Activated naive CD4-positive, alpha-beta T cell treated with anti-CD3 and anti-CD28 coated beads, Interleukin-2, amount 50 U/mL, for 24 hours (primary cell): Measurements from ENCODE around the gene ELP5.
A peak's percentile ranks its signal among the peaks of the same experiment; 100 is the strongest.
"Not testable (repeated sequence)": the region's sequence is repeated elsewhere in the genome, so short reads cannot be mapped to it uniquely, and the experiment has no call there.

ENCODE experiments used
- H3K27ac Mint-ChIP-seq: one replicate; pipeline ENCODE4 v1.8.0; 2021; ENCODE audit warnings: mild to moderate bottlenecking, mixed read lengths
- H3K27me3 Mint-ChIP-seq: one replicate; pipeline ENCODE4 v1.8.0; 2021; ENCODE audit warnings: mixed read lengths
- H3K36me3 Mint-ChIP-seq: one replicate; pipeline ENCODE4 v1.8.0; 2021; ENCODE audit warnings: mixed read lengths
- H3K4me1 Mint-ChIP-seq: one replicate; pipeline ENCODE4 v1.8.0; 2021; ENCODE audit warnings: mixed read lengths
- H3K4me3 Mint-ChIP-seq: one replicate; pipeline ENCODE4 v1.8.0; 2021; ENCODE audit warnings: mild to moderate bottlenecking, mixed read lengths
- H3K9me3 Mint-ChIP-seq: one replicate; pipeline ENCODE4 v1.8.0; 2021; ENCODE audit warnings: mixed read lengths

ELP5 gene

DNA sequence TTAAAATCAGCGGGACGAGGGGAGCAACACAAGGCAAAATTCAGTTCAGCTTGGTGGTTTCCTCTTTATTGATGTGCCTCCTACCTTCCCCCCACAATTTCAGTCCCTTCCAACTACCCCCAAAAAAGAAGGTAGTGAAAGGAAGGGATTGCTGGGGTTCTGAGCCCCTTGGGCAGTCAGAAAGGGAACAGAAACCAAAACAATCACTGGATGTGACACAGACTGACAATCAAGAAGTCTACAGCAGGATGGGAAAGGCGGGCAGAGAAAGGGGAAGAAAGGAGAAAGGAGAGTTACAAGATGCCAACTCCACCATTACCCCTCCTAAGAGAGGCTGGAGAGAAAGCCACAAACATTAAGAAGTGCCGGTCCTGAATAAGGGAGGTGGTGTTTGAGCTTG, 11.6 kb upstream of the ELP5 start:
- Mint-ChIP-seq H3K4me1 (peaks cover 51% of the 10 kb centered on the region), H3K4me3 (peak overlapping the region; percentile 90)

DNA sequence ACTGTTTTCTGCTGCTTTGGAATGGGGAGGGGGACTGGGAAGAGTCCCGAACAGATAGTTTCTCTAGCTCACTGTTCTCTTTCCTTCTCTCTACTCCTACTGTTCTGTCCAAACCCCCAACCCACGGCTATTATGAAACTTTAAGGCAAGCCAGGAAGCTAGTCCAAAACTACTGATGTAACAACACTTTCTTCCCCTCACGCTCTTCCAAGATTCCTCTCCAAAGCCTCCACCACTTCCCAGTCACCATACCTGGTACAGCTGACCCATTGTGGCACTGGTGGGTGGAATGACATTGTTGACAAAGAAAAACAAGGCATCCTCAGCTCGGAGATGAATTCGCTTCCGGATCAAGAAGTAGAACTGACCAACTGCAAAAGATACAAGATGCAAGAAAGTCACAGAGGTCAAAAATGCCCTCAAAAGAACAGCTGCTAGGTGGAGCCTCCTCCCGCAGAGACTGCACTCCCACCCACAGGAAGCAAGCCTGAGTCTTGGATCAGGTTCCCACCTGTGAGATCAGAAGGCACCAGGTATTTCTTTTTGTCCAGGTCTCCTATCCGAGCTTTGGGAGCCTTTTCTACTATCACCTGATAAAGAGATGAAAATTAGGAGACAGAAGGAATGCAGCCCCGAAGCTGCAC, 10.8 kb upstream of the ELP5 start:
- Mint-ChIP-seq H3K27ac (peak overlapping the region; percentile 98), H3K36me3 (peaks cover 10% of the 10 kb centered on the region), H3K4me1 (peaks cover 43% of the 10 kb centered on the region), H3K4me3 (peak overlapping the region; percentile 90), H3K27me3 (no peaks in the 10 kb centered on the region), H3K9me3 (no peaks in the 10 kb centered on the region)

More for the DNA sequence above, 11.6 kb upstream of the ELP5 start:
- Mint-ChIP-seq H3K9me3 (no peaks in the 10 kb centered on the region), H3K36me3 (peaks cover 10% of the 10 kb centered on the region), H3K27ac (peak overlapping the region; percentile 81), H3K27me3 (no peaks in the 10 kb centered on the region)

DNA sequence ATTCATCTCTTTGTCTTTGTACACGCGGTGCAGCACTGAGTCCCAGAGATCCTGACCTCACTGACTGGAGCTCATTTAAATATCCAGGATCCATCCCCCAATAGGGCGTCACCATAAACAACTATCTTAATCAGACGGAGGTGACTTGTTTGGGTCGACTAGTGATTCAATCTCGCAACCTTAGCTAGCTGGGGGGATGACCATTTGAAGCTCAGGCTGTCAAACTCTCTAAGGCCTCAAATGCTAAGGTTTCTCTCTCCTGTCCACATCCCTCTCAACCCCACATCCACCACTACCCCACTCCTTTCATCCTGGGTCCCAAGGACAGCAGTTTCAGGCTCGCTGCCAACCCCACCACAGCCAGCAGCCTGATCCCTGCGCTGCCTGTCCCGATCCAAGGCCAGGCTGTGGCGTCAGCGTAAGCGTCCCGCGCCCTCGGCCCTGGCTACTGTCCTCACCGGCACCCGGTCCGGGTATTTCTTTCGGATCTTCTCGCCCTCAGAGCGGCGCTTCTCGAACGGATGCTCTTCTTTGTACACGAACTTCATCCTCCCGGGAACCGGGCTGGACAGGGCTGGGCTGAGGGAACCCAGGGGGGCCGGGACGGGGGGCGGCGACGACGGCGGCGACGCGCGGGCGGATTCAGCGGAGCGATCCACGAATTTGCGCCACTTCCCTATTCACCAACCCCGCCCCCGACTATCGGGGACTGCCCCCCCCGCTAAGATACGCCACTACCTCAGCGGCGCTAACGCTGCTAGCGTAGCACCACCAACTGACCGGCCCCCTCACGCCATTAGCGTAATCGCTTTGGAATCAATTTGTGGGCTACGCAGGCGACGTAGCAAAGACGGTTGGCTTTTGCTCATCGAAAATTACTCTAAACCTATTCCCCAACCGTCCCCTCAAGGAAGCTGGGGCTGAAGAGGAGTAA, 10.0 kb upstream of the ELP5 start, which contains the start of gene GABARAP:
GABARAP (minus strand) TSS at position 667 of the 934 bp plus-strand sequence; CDS start at position 548, 119 bp downstream.
- Mint-ChIP-seq H3K36me3 (peaks cover 10% of the 10 kb centered on the region), H3K27ac (peak within 1 kb of the TSS; percentile 98), H3K4me3 (peak within 1 kb of the TSS; percentile 90), H3K9me3 (no peaks in the 10 kb centered on the region), H3K27me3 (no peaks in the 10 kb centered on the region), H3K4me1 (peaks cover 43% of the 10 kb centered on the region)

DNA sequence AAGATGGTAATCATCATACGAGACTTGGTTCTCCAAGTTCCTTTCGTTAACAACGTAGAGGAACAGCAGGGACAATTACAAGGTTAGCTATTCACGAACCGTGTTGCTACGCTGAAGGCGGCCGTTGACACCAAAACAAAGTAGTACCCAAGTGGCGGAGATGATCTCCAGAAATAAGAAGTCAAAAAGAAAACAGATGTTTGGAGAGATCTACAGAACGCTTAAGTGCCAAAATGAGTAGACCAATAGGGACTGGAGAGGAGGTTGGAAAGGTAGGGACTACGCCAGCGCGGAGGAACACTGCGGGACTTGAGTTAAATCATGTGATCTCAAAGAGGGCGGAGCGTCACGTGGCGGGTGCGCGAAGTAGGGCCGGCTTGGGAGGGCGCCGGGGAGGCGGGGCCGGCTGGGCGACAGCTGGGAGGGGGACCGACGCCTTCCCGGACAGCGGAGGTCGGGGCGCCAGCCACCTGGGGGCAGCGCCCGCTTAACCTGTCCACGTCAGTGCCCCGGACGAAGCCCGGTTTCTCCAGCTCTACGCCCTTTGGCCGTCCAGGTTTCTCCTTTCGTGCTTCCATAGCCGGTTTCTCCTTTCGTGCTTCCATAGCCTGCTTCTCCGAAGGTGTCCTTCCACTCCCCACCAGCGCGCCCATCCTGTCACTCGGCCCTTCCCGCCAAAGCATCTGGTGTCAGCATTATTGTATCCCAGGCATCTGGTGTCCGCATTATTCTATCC, 9.1 kb upstream of the ELP5 start:
- Mint-ChIP-seq H3K9me3 (no peaks in the 10 kb centered on the region), H3K36me3 (peaks cover 9% of the 10 kb centered on the region), H3K4me1 (peaks cover 40% of the 10 kb centered on the region), H3K27ac (peak overlapping the region; percentile 98), H3K4me3 (peak overlapping the region; percentile 90), H3K27me3 (no peaks in the 10 kb centered on the region)

DNA sequence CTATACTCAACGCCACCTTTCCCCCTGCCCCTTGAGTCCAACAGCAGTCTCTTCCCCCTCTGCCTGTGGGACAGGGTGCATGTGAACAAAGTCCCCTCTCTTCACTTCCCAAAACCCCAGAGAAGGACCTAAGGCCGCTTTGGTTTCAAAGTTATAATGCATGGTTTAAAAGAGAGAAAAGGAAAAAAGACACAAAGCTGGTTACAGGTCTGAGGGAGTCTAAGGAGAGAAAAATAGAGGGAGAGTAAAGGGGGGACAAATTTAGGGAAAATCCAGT, 8.6 kb upstream of the ELP5 start:
- Mint-ChIP-seq H3K27ac (peak overlapping the region; percentile 95), H3K36me3 (peaks cover 9% of the 10 kb centered on the region)

DNA sequence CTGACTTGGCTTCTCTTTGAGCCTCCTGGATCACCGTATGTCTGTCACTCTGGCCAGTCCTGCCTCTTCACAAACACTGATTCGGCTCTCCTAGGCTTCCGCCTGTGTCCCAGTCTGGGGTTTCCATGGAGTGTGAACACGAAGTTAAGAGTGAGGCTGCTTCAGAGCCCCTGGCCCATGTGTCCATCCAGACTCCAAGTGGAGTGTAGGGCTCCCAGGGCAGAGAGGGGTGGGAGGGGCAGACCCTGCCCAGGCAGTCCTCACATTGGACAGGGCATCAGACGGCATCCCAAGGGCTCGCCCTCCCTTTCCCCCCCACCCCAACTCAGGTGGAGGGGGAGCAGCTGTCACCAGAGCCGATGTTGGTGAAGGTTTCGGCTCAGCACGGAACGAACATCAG, 8.2 kb upstream of the ELP5 start:
- H3K27me3 Mint-ChIP-seq, H3K36me3 Mint-ChIP-seq, H3K4me3 Mint-ChIP-seq, H3K9me3 Mint-ChIP-seq, H3K27ac Mint-ChIP-seq: not testable (repeated sequence)
- peaks cover 45% of the 10 kb centered on the region for H3K4me1 Mint-ChIP-seq

More for the DNA sequence above, 8.6 kb upstream of the ELP5 start:
- H3K27me3 Mint-ChIP-seq = no peaks in the 10 kb centered on the region
- no peaks in the 10 kb centered on the region for H3K9me3 Mint-ChIP-seq
- peaks cover 41% of the 10 kb centered on the region for H3K4me1 Mint-ChIP-seq
- peak overlapping the region; percentile 90 for H3K4me3 Mint-ChIP-seq

DNA sequence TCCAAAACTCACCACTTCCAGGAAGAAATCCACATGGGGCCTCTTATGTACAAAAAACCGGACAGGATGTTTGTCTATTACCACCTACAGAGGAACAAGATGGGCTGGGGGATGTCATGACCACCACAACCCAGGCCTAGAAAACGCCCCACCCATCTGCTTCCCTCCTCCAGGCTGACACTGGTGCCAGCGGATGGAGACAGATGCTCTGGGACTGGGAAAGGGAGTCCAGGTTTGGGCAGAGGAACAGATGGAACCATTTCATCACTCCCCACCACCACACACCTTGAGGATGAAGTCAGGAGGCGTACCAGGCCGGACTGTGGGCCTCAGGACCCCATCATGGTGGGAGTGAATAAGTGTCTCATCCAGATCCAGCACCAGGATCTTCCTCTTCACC, 5.2 kb upstream of the ELP5 start:
- H3K4me3 Mint-ChIP-seq = no peak overlapping the region
- H3K9me3 Mint-ChIP-seq = no peaks in the 10 kb centered on the region
- no peaks in the 10 kb centered on the region for H3K27me3 Mint-ChIP-seq
- H3K4me1 Mint-ChIP-seq = peaks cover 39% of the 10 kb centered on the region
- H3K36me3 Mint-ChIP-seq = peaks cover 3% of the 10 kb centered on the region
- H3K27ac Mint-ChIP-seq = no peak overlapping the region

DNA sequence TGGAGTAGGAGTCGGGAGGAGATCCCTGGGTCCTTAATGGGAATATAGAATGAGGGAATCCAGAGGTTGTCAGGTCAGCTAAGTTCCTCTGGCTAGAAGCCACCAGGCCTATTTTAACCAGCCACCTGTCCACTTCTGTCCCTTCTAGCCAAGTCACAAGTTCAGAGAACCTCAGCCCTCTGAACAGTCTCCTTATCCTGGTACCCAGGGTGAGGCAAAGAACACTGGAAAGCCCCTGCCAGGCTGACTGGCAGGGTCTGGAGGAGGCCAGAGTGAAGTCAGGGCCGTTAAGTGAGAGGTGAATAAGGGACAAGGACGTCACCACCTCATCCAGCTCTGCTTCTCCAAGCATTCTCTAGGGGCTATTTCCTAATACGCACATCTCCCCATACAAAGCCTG, 3.2 kb upstream of the ELP5 start:
- Mint-ChIP-seq H3K36me3 (peaks cover 2% of the 10 kb centered on the region), H3K4me3 (peak overlapping the region; percentile 92), H3K9me3 (no peaks in the 10 kb centered on the region), H3K27me3 (no peaks in the 10 kb centered on the region), H3K27ac (peak overlapping the region; percentile 55), H3K4me1 (peaks cover 36% of the 10 kb centered on the region)

DNA sequence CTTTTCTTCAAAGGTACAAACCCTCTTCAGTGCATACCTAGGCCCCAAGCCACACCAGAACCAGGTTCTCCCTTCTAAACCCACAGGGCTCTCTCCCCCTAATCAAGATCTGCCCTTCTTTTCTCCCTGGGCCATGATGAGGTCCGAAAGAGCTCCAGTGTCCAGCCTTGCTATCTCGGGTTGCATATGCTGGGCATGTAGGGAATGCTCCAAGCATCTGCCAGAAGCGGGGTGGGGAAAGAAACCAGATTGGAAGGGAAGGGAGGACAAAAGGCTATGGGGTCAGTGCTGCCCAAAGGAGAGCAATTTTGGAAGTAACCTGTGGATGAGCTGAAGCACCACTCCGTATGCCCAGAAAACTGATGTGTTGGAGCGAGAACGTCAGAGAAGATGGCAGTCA, 2.8 kb upstream of the ELP5 start:
- no peaks in the 10 kb centered on the region for H3K9me3 Mint-ChIP-seq
- peaks cover 39% of the 10 kb centered on the region for H3K4me1 Mint-ChIP-seq
- H3K4me3 Mint-ChIP-seq = peak overlapping the region; percentile 92
- H3K36me3 Mint-ChIP-seq = peaks cover 4% of the 10 kb centered on the region
- no peaks in the 10 kb centered on the region for H3K27me3 Mint-ChIP-seq
- peak overlapping the region; percentile 53 for H3K27ac Mint-ChIP-seq

DNA sequence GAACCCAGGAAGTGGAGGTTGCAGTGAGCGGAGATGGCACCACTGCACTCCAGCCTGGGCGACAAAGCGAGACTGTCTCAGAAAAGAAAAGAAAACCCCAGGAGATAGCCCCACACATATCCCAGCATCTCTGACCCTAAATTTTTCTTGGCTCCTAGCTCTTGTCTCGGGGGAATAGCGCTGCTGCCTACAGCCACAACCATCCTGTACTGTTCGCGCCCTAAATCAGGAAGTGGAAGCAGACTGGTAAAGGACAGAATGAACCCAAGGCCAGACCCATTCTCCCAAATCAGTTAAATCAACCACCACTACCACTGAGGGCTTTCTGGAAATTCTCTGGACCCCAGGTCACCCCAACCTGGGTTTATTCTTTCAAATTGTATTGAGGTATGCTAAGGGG, 2.2 kb upstream of the ELP5 start:
- no peaks in the 10 kb centered on the region for H3K9me3 Mint-ChIP-seq
- H3K4me3 Mint-ChIP-seq = peak overlapping the region; percentile 92
- no peaks in the 10 kb centered on the region for H3K27me3 Mint-ChIP-seq
- peaks cover 6% of the 10 kb centered on the region for H3K36me3 Mint-ChIP-seq
- peak overlapping the region; percentile 59 for H3K27ac Mint-ChIP-seq
- H3K4me1 Mint-ChIP-seq = peaks cover 43% of the 10 kb centered on the region

DNA sequence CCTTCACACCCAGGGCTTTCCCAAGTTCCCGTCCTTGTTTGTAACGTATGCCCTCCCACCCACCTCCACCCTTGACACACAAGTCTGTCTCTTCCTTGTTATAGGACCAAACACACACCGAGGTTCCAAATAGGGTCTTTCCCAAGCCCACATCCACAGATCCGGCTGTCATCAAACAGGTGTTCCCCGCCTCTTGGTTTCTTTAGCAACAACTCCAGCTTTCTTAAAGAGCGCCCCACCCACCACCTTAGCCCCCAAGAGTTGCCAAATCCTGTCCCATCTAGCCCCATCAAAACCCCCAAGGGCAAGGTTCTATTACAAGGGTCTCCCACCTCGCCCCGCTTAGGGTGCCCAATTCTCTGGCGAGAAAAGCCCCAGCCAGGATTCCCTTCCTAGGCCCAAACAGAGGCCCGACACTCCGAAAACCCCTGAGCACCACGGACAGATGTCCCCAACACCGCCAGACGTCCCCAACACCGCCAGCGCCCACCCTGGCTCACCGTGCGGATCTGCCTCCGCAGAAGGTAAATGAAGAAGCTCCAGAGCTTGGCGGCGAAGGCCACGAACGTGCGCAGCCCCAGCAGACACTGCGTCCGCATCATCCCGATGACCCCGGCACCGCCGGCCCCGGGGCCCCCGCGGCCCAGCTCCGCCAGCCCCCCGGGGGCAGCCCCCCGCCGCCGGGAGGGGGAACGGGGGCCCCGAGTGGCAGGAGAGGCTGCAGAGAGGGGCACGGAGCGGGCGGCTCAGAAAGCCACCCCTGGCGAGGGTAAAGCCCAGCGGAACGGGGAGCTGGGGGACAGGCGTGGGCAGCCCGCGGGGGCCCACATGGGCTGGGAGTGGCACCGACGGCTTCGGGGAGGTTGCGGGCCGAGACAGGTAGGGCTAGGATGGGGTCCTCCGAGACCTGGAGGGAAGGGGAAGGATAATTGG, 1.1 kb upstream of the ELP5 start:
- Mint-ChIP-seq H3K4me3 (peak overlapping the region; percentile 92), H3K9me3 (no peaks in the 10 kb centered on the region), H3K27me3 (no peaks in the 10 kb centered on the region), H3K27ac (peak overlapping the region; percentile 93), H3K4me1 (peaks cover 44% of the 10 kb centered on the region), H3K36me3 (peaks cover 7% of the 10 kb centered on the region)

DNA sequence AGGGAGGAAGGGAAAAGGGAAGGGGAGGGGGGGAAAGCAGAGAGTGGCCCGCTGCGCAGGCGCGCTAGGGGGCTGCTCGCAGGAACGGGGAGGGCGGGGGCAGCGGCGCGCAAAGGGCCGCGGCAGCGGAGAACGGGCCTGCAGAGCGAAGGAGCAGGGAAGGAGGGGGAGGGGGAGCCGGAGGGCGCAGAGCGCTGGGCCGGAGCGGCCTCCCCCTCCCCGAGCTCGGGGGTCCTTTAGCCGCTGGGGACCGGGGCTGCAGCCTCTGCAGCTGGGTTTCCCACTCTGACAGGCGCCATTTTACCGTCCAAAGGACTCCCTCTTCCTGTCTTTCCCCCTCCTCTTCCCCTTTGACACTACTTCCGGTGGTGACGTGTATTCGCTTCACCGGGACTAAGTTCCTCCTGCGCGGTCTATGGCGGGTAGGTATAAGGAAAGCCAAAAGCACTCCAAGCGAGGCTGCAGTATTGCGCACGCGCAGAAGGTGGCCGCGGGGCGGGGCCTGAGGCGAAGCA, 297 bp upstream of the ELP5 start, which contains the start of gene CTDNEP1:
CTDNEP1 (minus strand) TSS at position 74 of the 515 bp plus-strand sequence. CDS start 438 bp downstream, outside the sequence.
- Mint-ChIP-seq H3K36me3 (peaks cover 7% of the 10 kb centered on the region), H3K4me3 (peak within 1 kb of the TSS; percentile 92), H3K27me3 (no peaks in the 10 kb centered on the region), H3K9me3 (no peaks in the 10 kb centered on the region), H3K4me1 (peaks cover 39% of the 10 kb centered on the region), H3K27ac (peak within 1 kb of the TSS; percentile 99)

DNA sequence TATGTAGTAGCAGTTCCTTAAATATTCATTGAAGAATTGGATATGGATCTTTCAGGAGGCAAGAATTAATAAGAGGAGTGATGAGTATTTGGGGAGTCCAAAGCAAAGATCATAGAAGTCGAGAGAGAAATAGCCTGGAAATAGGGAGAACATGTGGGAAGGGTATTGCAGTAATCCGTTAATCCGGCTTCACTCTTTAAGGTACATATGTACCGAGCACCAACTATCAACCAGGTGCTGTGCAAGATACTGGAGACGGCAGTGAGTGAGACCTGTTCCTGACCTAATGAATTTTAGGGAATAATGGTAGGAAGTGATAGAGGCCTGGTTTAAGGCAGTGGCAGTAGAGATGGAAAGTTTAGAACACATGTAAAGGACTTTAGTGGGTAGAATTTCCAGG, 1.1 kb downstream of the ELP5 start:
- Mint-ChIP-seq H3K27ac (peak overlapping the region; percentile 99), H3K9me3 (no peaks in the 10 kb centered on the region), H3K36me3 (peaks cover 7% of the 10 kb centered on the region), H3K4me3 (peak overlapping the region; percentile 92), H3K27me3 (no peaks in the 10 kb centered on the region), H3K4me1 (peaks cover 39% of the 10 kb centered on the region)

DNA sequence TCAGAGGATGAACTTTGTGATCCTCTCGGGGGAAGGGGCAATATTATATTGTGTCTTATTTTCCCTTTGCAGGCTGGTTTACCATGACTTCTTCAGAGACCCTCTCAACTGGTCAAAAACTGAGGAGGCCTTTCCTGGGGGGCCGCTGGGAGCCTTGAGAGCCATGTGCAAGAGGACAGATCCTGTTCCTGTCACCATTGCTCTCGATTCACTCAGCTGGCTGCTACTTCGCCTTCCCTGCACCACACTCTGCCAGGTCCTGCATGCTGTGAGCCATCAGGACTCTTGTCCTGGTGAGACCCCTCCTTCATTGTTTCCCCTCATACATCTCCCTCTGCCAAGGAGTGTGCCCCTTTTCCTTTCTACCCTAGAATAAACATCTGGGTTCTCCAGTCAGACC, 2.5 kb downstream of the ELP5 start:
- no peaks in the 10 kb centered on the region for H3K27me3 Mint-ChIP-seq
- H3K4me3 Mint-ChIP-seq = no peak overlapping the region
- H3K4me1 Mint-ChIP-seq = peaks cover 27% of the 10 kb centered on the region
- peaks cover 11% of the 10 kb centered on the region for H3K36me3 Mint-ChIP-seq
- H3K27ac Mint-ChIP-seq = no peak overlapping the region
- H3K9me3 Mint-ChIP-seq = no peaks in the 10 kb centered on the region
